HG02981 (cell line): ENCODE measurements around the gene TSNAX.

Source experiments
- ATAC-seq: cut with Tn5 transposase; IDR thresholded peaks from one replicate; pipeline ENCODE4 v1.9.1; 2021; ENCODE audit warnings: mild to moderate bottlenecking, moderate library complexity; ENCODE audit not compliant: unreplicated experiment

Gene TSNAX

DNA sequence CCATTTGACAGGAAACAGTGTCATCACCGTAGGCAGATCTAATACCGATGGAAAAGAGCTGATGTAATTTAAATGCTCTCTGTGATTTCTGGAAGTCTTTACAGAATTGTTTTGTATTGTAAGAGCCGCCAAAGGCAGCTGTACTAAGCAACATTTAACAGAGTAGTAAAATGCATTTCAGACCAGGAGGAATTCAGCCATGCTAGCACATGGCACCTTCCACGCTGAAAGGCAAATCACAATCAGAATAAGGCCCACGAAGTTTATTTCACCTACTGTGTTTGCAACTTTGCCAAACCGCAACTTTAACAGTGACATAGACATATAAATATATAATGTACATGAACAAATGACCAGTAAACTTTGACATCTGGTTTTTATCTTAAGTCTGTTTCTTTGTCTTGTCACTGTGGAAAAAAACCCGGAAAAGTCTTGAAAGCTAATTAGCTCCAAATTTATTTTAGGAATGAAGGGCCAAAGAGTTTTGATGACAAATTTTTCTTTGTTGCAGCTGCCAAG lies 72.0 kb downstream of the TSNAX start:
- ATAC-seq = no peak

DNA sequence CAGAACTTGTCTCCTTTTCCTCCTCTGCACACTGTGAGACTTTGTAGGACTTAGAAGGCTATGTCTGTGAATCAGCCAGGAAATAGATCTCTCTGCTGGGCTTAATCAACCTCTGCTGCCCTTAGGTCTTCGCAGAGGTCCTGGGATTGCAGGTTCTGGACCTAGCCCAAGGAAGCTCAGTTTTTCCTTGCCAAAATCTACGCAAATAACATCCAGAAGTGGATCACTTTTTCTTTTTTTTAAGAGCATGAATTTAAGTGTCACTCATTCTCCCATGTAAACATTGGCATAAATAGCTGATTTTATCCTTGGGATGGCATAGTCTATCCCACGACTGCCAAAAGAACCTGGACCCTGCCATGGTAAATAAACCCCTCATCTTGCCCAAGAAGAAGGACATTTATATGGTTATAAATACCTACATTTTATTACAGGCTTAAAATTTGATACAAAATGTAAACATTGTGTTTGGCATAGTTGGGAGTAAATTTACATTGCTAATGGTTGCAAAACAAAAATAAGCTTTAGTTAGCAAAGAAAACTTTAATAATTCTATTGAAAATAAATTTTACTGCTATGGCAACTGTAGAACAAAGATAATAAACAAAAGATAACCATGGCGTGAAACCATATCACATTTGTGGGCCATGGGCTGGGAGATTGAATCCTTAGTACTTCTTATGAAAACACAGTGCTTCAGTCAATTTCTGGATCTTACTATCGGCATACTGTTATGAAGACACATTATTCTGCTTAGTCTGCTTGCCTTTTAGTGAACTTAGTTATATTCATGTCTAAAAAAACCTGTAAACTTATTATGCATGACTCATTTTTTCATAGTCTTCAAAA lies 73.6 kb downstream of the TSNAX start:
- ATAC-seq = no peak

DNA sequence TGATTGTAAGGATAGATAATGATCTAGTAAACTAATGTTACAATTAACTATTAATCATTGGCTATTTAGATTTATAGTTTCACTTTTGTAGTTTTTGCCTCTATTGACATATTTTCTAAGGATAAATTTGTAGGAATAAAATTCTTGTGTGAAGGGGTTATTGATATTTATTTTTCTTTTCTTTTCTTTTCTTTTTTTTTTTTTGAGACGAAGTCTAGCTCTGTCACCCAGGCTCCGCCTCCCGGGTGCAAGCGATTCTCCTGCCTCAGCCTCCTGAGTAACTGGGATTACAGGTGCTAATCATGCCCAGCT lies 74.2 kb downstream of the TSNAX start:
- no peak for ATAC-seq

DNA sequence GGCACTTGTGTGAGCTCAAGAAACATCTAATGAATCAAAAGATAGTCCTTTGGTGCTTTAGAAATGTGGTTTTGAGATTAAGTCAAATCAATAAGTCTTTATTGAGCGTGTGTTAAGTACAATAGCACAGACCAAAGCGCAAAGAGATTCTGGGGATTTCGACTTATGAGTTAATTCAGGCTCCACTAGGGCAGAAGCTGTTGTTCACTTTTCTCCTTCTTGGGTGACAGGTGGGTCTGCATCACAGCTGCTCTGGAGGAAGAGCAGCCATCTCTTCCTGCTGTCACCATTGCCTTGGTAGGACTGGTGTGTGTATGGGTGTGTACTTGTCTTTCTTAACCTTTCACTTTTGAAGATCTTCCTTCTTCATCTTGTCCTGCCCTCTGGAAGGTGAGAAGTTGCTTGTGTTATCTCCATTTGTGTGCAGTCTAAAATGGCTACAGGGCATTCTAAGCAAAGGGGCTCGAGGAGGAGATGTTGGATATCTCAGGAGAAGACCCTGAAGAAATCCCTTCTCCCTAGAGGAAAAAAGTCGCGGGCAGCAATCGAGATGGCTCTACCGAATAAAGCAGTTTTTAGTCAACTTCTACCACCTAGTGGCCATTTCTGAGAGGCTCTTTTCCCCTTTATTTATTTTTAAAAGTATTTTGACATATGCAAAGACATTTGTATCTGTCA lies 75.3 kb downstream of the TSNAX start:
- peak; percentile 56 for ATAC-seq

DNA sequence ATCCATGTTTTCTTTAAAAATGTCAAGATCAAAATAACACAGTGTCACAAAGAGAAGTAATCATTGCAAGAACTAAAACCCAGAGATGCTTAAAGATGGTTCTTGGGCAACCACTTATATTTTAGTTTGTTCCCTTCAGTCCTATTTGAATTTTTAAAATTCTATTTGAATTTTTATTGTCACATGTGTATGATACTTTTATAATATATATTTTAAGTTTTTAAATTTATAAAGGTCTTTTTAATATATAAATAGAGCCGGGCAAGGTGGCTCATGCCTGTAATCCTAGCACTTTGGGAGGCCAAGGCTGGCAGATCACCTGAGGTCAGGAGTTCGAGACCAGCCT lies 75.8 kb downstream of the TSNAX start:
- no peak for ATAC-seq

DNA sequence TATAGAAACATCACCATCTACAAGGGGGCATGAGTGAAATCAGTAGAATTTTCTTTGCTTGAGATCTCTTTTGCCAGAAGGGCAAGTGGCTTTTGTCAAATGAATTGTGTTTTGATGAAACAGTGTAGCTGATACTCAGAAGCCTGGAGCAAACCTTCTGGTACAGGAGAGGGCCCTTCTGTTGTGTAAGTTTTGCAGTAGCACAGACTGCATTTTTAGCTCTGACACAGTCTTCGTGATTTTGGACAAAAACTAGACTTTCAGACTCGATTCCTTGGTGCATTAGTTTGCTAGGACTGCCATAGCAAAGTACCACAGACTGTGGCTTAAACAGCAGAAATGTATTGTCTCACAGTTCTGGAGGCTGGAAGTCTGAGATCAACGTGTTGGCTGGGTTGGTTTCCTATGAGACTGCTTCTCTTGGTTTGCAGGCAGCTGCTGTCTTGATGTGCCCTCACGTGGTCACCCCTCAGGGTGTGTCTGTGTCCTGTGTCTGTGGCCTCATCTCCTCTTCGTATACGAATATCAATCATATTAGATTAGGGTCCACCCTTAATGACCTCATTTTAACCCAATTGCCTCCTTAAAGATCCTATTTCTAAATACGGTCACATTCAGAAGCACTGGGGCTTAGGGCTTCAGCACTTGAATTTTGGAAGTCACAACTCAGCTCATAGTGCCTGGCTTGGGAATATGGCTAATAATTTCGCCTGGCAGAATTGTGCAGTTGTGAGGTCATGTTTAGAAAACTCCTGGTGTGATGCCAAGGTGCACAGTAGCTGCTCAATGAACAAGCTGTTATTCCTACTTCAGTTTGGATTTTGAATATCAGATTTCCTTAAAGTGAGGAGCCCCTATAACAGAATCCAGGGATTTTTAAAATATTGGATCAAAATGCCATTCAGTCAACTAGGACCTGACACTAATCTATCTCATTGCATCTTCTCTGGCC lies 77.0 kb downstream of the TSNAX start:
- no peak for ATAC-seq

DNA sequence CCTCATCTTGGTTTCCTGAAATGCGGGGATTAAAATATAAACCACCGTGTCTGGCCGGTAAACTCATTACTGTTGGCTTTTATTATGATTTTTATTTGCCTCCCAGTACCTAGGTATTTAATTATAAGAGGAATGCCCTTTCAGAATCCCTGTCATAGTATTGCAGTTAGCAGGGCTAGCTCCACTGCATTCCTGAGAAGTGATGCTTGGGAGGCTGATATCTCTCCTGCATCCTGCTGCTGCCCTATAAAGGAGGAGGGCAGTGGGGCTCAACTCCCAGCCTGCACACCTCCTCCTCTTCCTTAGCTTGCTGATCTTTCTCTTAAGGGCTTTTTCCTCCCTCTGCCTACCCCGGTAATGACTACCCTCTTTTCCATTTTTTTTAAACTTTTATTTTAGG lies 78.2 kb downstream of the TSNAX start:
- no peak for ATAC-seq

DNA sequence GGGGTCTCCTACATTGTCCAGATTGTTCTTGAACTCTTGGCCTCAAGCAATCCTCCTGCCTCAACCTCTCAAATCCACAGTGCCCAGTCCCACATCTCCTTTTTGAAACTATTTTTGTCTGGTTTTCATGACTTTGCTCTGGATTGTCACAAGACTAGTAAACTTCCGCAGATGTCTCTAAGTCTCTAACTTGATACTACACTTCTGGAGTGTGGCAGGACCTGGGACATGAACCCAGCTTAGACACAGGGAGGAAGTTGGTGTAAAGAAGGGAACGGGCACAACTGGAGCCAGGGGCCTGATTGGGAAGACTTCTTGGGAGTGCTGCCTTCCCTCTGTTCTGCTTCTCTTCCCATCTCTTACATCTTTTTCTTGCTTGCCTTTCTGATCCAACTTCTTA lies 81.9 kb downstream of the TSNAX start:
- ATAC-seq = no peak

DNA sequence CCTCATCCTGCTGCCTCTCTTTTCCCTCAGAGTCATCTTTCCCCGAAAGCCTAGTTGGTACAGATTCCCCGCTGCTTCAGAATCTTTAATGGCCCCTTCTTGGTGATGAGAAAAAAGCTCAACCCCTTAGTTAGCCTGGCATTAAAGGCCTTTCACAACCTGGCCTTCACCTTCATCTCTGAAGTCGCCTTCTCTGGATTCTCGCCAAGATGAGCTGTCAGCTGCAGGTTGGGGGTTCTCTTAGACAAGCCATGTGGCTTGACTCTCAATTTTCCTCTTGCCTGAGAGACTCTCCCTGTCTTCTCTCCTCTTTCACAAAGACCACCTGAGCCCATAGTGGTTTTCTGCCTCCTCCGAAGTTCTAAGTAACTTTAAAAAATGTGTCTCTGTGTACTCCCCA lies 82.6 kb downstream of the TSNAX start:
- no peak for ATAC-seq

DNA sequence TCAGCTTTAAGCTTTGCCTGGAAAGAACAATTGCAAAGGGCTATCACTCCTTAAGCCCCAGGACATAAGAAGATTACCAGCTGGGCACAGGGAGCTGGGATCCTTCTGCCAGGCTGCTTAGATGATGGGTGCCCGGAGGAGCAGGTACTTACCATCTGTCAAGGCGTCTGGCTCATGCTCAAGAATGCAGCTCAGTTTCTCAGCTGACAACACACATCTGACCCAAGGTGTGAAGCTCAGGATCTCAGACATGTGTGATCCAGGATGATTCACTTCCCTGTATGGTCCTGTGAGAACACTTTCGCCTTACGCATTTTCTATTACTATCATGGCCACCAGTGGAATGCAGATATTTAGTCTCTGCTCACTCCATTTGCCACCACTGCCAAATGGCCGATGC lies 83.4 kb downstream of the TSNAX start:
- no peak for ATAC-seq

DNA sequence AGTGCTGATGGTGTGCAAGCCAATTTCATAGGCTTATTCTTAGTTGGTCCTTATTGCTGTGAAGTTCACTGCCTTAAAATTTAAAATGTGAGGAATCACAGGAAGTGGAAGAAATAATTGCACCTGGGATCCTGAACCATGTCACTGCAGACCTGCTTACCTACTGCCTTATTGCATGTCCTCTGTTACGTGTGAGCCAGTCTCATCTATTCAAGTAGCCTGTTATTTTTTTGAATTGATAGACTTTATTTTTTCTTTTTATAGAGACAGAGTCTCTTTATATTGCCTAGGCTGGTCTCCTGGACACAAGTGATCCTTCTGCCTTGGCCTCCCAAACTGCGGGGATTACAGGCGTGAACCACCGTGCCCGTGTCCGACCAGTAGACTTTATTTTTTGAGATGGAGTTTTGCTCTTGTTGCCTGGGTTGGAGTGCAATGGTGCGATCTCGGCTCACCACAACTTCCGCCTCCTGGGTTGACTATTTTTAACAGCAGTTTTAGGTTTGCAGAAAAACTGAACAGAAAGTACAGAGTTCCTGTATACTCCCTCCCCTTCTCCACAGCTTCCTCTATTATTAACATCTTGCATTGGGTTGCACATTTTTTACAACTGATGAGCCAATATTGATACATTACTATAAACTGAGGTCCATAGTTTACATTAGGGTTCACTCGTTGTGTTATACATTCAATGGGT lies 84.1 kb downstream of the TSNAX start:
- peak; percentile 95 for ATAC-seq

DNA sequence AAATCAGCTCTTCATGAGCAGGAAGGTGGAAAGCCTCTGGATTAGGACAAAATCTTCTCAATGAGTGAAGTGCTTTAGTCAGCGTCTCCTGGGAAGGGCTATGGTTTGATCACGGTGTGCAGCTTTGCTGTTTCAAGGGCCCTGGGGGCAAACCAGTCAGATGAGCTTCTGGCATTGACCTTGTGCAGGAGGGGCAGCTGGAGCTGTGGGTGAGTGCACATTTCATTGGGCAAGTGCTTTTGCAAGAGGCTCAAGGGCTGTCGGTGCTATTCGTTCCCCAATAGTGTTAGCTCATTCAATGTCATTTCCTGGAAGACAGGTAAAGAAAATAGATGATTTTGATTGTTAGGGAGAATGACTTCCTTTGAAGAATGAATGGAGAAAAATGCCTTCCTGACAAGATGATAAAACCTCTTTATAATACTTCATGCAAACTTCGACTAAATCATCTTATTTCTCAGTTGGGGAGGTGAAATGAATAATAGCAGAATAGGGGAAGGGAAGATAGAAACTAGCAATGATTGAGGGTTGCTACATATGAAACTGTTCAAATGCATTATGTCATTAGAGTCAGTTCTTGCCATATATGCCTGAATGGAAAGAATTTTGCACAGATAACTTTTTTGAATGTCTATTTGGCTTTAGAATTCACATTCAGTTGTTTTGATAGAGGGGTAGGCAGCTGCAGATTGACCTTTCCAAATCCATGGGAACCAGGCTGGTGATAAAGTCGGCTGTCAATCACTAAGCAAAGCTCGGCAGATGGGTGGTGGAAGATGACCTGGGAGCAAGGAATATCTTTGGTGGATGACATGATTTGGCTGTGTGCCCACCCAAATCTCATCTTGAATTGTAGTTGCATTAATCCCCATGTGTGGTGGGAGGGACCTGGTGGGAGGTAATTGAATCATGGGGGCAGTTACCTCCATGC lies 85.2 kb downstream of the TSNAX start:
- no peak for ATAC-seq
